Kidney glomerular epithelial cell (primary cell): ENCODE data around the gene CCT5.
"Not testable (repeated sequence)": the region's sequence is repeated elsewhere in the genome, so short reads cannot be mapped to it uniquely, and the experiment has no call there.

Experiments
- DNase-seq: peaks from one replicate; lab custom pipeline; 2025; lab: John Stamatoyannopoulos, UW

The CCT5 gene

DNA sequence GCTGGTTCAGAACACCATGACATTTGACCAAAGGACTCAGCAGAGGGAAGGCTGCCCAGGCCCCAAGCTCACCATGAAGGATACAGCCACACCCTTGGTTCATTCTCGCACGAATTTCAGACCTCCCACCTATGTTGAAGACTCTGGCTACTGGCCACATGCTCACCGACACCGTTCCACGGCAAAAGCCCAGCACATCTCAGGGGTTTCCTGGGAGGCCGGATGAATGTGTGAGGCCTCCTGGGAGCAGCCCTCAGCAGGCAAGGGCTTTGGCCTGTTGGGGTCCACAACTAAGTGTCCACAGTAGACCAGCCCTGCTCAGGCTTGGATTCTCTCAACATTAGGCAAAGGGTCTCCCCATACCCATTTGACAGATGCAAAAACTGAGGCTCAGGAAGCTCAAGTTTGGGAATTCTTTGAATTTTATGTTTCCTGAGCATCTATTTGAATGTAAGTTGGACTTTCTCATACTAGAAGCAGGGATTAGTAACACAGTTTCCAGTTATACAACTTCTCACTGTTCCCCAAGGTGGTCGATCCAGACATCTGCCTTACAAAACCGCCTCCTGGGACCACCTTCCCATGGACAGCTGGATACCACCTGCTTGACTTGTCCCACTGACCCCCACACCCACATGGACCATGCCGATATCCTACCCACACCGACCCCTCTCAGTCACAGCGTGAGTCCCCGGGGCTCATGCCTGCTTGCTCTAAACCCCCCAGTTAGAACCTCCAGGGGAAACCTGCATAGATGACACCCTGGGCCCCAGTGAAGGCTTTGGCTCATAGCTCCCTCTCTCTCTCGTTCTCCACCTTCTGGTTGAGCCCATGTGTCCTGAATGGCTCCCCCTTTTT, 27.9 kb downstream of the CCT5 start:
- DNase-seq: no peak

DNA sequence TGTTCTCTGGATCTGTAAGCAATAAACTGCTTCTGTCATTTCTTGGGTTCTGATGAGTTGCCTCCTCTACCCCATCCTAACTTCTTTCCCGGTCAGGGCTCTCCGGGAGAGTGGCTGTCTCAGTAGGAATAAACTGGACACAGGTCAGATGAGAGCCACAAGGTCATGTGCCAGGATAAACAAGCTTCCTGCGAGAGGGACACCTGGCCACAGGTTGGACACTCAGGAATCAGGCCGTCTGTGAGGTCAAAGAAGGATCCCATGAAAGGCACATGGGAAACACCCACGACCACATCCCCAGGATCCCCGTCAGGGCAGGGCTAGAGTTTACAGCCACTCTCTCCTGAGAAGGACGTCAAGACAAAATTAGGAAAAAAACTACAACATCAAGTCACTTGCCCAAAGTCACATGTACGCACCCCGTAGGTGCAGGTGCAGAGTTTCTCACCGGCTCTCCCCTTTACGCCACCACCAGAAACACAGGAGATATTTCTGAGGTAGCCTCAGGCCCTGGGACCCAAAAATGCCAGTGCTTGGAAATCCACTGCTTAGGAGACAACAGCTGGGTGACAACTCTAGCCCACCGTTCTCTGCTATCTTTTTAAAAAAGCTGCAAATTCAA, 28.7 kb downstream of the CCT5 start:
- no peak for DNase-seq

GRCh38 chr5:10279328-10279727, 29.2 kb downstream of the CCT5 start:
- no peak for DNase-seq

GRCh38 chr5:10279925-10280720, 30.0 kb downstream of the CCT5 start:
- no peak for DNase-seq

DNA sequence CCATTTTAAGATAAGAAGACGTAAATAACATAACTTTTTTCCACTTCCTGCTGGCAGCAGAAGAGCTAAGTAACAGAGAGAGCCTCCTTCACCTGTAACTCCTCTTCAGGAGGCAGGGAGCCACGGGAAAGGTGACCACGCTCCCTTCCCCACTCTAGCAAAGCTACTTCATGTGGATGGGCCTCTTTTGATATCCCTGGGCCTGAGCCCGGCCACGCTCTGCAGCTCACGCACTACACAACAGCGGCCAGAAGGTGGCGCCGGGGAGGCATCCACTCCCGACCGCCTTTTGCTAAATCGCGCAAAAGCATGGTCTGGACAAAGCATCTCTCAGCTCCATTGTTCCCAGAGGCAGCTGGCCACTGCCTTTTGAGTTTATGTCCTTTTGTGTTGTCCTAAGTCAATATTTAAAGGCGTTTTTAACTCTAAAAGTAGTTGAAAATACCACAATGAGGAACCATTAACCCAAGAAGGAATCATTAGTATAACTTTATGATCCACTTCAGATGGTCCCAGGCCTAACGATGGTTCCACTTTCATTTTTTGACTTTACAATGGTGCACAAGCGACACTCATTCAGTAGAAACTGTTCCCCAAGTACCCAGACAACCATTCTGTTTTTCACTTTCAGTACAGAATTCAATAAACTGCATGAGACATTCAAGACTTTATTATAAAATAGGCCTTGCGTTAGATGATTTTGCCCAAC, 34.0 kb downstream of the CCT5 start:
- peak; percentile 50 for DNase-seq

DNA sequence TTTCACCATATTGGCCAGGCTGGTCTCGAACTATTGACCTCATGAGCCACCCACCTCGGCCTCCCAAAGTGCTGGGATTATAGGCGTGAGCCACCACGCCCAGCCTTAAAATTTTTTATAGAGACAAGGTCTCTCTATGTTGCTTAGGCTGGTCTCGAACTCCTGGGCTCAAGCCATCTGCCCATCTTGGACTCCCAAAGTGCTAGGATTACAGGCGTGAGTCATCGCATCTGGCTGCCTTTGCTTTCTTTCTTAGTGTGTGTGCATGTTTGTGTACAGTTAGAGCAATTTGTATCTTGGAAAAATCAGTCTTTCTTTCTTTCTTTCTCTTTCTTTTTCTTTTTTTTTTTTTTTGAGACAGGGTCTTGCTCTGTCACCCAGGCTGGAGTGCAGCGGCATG, 35.3 kb downstream of the CCT5 start:
- not testable (repeated sequence) for DNase-seq

- DNase-seq: no peak
Measured at GRCh38 chr5:10286162-10286861, 36.2 kb downstream of the CCT5 start.

DNA sequence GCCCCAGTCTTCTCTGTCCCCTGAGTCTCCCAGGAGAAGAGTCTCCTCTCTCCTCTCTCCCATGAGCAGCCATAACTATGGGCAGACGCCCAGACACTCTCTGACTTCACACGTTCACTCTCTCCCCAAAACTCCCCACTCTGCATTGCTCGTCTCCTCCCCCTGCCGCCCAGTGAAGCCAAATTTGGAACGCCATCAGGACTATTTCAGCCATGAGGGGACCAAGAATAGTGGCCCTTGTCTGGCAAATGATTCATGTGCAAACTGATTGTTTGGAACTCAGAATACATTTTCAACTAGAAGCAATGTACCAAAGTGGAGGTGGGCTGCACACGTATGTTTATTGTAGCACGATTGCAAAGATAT, 36.8 kb downstream of the CCT5 start:
- no peak for DNase-seq

DNA sequence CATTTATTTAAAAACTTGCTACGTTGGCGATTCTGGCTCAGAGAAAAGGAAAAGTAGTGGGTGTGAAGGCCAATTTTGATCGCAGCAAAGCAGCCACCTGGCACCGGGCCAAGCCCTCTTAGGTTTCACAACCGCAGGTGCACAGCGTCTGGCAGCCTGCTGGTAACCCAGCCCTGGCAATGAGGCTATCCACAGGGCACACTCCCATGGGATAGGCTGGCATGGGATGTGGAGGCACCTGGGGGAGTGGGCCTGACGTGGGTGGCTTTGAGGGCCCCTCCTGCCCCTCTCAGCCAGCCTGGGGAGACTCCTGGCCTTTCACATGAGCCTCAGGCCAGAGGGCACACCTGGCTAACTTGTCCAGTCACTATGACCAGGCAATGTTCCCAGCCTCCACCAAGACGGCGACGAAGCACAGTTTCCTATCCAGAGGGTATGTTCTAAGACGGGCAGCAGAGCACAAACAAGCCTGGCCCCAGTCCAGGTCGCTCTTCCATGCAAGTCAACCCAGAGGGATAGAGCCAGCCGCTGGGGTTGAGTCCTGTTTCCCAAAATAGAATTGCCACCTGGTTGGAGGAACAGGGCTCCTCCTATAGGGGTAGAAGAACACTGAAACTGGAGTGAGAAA, 38.6 kb downstream of the CCT5 start:
- peak; percentile 37 for DNase-seq

GRCh38 chr5:10289353-10289752, 39.3 kb downstream of the CCT5 start:
- no peak for DNase-seq

GRCh38 chr5:10289991-10290390, 39.9 kb downstream of the CCT5 start:
- no peak for DNase-seq

DNA sequence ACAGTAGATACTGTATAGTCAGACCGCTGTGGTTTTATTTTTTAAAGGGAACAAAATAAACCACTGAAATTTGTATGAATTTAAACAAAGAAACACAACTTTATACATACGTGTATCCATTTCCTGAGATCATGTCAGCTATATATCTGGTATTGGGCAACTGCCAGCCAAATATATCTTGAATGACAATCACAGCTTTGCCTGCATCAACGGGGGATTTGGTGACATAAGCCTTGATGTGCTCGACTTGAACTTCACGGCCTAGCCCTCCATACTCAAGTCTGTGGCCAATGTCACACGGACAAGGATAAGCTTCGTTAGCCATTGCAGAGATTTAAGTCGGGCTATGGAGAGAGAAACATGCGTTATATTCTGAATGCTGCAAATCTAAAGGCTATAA, 40.4 kb downstream of the CCT5 start:
- no peak for DNase-seq

GRCh38 chr5:10291692-10292339, 41.7 kb downstream of the CCT5 start:
- DNase-seq: no peak

GRCh38 chr5:10293907-10294662, 44.0 kb downstream of the CCT5 start:
- no peak for DNase-seq

- no peak for DNase-seq
Measured at GRCh38 chr5:10295619-10296326, 45.7 kb downstream of the CCT5 start.

DNA sequence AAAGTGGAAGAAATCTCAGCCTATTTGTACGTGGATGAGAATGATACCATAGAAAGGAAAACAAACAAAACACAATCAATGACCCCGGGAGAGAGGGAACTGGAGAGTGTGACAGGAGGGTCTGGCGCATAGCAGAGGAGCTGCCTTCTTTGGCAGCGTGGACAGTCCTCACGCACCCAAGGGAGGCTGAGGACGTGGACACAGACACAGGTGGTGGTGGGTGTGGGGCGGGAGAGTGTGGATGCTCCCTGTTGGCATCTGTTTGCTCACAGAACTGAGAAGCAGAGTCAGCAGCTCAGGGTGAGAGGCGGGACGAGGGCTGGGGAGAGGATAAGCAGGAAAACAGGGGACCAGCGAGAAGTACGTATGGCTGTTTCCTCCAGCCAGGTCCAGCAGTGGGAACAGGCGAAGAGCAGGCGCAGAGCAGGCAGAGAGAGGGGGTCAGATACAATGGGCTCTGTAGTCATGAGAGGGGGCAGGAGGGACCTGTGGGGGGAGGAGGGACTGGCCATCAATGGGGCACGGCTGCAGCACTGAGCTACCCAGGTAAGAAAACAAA, 47.6 kb downstream of the CCT5 start:
- no peak for DNase-seq

DNA sequence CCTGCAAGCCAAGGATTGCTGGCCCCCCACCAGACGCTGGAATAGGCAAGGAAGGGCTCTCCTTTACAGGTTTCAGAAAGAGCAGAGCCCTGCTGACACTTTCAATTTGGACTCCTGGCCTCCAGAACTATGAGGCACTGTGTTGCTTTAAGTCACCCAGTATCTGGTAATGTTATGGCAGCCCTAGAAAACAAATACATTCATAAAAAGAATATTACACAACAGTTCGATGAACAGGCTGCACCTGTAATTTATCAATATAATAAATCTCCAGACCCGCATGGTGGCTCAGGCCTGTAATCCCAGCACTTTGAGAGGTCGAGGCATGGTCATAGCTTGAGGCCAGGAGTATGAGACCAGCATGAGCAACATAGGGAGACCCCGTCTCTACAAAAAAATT, 50.2 kb downstream of the CCT5 start:
- DNase-seq: no peak

DNA sequence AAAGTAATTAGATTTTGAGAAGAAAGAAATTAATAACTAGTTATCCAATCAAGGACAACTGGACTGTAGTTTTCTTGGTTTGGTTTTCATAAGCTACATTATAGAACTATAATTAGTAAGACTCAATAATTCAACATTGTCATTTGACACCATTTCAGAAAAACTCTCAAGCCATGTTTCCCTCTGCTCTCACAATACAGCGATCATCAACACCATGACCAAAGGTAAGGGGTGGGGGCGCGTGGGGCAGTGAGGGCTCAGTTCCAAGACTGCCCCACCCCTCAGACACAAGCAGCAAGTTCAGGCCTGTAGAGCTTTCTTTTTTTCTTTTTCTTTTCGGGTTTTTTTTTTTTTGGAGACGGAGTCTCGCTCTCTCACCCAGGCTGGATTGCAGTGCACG, 51.2 kb downstream of the CCT5 start:
- DNase-seq: no peak
